ENCODE measurements around the gene CTH. TPM values are rescaled to one million over a fixed set of nuclear protein-coding genes. Genes with fewer than 3 reads are reported as not detected.

The CTH gene
- total and polyA plus RNA-seq, 2 donors (not counting 1 experiment from before 2014, with no cell fraction given), result 2.6 to 9.7 TPM

- Histone ChIP-seq H3K27ac (ENCODE audit: insufficient read depth, low read length) (no peak overlapping the region), H3K4me2 (ENCODE audit: extremely low read depth, insufficient read depth, low read length) (no peak overlapping the region), H2AFZ (ENCODE audit: low read length) (no peak overlapping the region), H3K9me3 (ENCODE audit: control insufficient read depth, insufficient read depth, low read depth, low read length) (no peaks in the 10 kb centered on the region), H3K4me1 (ENCODE audit: control insufficient read depth, extremely low read depth, insufficient read depth, low read length) (no peaks in the 10 kb centered on the region), H3K79me2 (ENCODE audit: control insufficient read depth, insufficient read depth, low read length) (no peaks in the 10 kb centered on the region), H4K20me1 (ENCODE audit: control insufficient read depth, extremely low read depth, insufficient read depth, low read length) (no peaks in the 10 kb centered on the region), H3K36me3 (ENCODE audit: control insufficient read depth, insufficient read depth, low read length) (no peaks in the 10 kb centered on the region), H3K27me3 (ENCODE audit: control insufficient read depth, insufficient read depth, low read length) (no peaks in the 10 kb centered on the region), H3K4me3 (replicated peaks in 1 of 4; ENCODE audit: control extremely low read depth in 1 of 4, insufficient read depth in 1 of 4, low read depth in 3 of 4, low read length in 4 of 4) (no peak overlapping the region), H3K9ac (ENCODE audit: insufficient read depth, low read length) (no peak overlapping the region)
- DNase-seq (ENCODE audit: low read depth in 2 of 2), result no peak
- TF ChIP-seq, protein P1, sequence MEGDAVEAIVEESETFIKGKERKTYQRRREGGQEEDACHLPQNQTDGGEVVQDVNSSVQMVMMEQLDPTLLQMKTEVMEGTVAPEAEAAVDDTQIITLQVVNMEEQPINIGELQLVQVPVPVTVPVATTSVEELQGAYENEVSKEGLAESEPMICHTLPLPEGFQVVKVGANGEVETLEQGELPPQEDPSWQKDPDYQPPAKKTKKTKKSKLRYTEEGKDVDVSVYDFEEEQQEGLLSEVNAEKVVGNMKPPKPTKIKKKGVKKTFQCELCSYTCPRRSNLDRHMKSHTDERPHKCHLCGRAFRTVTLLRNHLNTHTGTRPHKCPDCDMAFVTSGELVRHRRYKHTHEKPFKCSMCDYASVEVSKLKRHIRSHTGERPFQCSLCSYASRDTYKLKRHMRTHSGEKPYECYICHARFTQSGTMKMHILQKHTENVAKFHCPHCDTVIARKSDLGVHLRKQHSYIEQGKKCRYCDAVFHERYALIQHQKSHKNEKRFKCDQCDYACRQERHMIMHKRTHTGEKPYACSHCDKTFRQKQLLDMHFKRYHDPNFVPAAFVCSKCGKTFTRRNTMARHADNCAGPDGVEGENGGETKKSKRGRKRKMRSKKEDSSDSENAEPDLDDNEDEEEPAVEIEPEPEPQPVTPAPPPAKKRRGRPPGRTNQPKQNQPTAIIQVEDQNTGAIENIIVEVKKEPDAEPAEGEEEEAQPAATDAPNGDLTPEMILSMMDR (conservative IDR thresholded peaks at IDR 0.05 in 1 of 2, IDR thresholded peaks at IDR 0.05 in 1 of 2; ENCODE audit: low read depth in 1 of 2, low read length in 2 of 2), result no peak
- TF ChIP-seq EZH2 (IDR thresholded peaks at IDR 0.05; ENCODE audit: low read length, missing control alignments), result no peak
These were observed 23.6 kb upstream of the CTH start for GRCh38 chr1:70387507-70387906.

DNA sequence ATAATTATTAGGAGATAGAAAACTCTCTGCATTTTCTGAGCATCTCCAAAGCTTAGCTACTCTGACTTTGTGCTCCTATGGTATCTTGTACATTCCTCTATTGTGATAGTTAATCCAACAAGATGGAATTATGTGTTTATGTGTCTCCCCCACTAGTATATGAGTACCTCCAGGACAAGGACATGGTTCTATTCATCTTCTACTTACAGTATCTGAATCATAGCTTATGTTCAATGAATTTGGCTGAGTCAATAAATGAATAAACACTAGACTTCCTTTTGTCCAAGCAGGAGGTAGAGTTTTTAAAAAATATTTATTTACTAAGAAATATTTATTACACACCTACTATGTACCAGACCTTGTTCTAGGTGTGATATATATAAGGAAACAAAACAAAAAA lies 18.4 kb upstream of the CTH start:
- no peak overlapping the region for H2AFZ ChIP-seq (ENCODE audit: low read length)
- H4K20me1 ChIP-seq (ENCODE audit: control insufficient read depth, extremely low read depth, insufficient read depth, low read length), result no peaks in the 10 kb centered on the region
- no peak overlapping the region for H3K4me2 ChIP-seq (ENCODE audit: extremely low read depth, insufficient read depth, low read length)
- H3K27me3 ChIP-seq (ENCODE audit: control insufficient read depth, insufficient read depth, low read length), result no peaks in the 10 kb centered on the region
- H3K36me3 ChIP-seq (ENCODE audit: control insufficient read depth, insufficient read depth, low read length), result no peaks in the 10 kb centered on the region
- H3K4me3 ChIP-seq (replicated peaks in 1 of 4; ENCODE audit: control extremely low read depth in 1 of 4, insufficient read depth in 1 of 4, low read depth in 3 of 4, low read length in 4 of 4), result no peak overlapping the region
- TF ChIP-seq, protein P1 (conservative IDR thresholded peaks at IDR 0.05 in 1 of 2, IDR thresholded peaks at IDR 0.05 in 1 of 2; ENCODE audit: low read depth in 1 of 2, low read length in 2 of 2), result no peak
- no peak for TF ChIP-seq EZH2 (IDR thresholded peaks at IDR 0.05; ENCODE audit: low read length, missing control alignments)
- H3K79me2 ChIP-seq (ENCODE audit: control insufficient read depth, insufficient read depth, low read length), result no peaks in the 10 kb centered on the region
- no peak overlapping the region for H3K27ac ChIP-seq (ENCODE audit: insufficient read depth, low read length)
- no peaks in the 10 kb centered on the region for H3K4me1 ChIP-seq (ENCODE audit: control insufficient read depth, extremely low read depth, insufficient read depth, low read length)
- no peaks in the 10 kb centered on the region for H3K9me3 ChIP-seq (ENCODE audit: control insufficient read depth, insufficient read depth, low read depth, low read length)
- no peak for DNase-seq (ENCODE audit: low read depth in 2 of 2)
- H3K9ac ChIP-seq (ENCODE audit: insufficient read depth, low read length), result no peak overlapping the region

DNA sequence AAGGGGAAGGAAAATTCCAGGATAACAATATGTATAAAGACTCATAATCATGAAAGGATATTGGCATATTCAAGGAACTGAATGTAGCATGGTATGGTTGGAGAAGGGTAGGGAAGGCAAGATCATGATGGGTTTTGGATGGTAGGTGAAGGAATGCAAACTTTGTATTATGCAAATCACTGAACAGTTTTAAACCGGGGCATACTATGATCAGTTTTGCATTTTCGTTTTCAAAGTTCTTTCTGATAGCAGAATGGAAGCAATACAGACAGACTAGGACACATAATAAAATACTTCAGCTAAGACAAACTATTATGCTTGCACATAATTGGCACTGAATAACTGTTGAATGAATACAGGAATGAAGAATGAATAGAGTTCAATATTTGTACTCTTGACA lies 14.5 kb upstream of the CTH start:
- H3K9ac ChIP-seq (ENCODE audit: insufficient read depth, low read length), result no peak overlapping the region

More for the DNA sequence above, 14.5 kb upstream of the CTH start:
- no peaks in the 10 kb centered on the region for H3K4me1 ChIP-seq (ENCODE audit: control insufficient read depth, extremely low read depth, insufficient read depth, low read length)
- H3K27me3 ChIP-seq (ENCODE audit: control insufficient read depth, insufficient read depth, low read length), result no peaks in the 10 kb centered on the region
- H3K36me3 ChIP-seq (ENCODE audit: control insufficient read depth, insufficient read depth, low read length), result no peaks in the 10 kb centered on the region
- no peaks in the 10 kb centered on the region for H3K9me3 ChIP-seq (ENCODE audit: control insufficient read depth, insufficient read depth, low read depth, low read length)
- no peak overlapping the region for H3K4me3 ChIP-seq (replicated peaks in 1 of 4; ENCODE audit: control extremely low read depth in 1 of 4, insufficient read depth in 1 of 4, low read depth in 3 of 4, low read length in 4 of 4)
- DNase-seq (ENCODE audit: low read depth in 2 of 2), result no peak
- H3K27ac ChIP-seq (ENCODE audit: insufficient read depth, low read length), result no peak overlapping the region
- no peaks in the 10 kb centered on the region for H3K79me2 ChIP-seq (ENCODE audit: control insufficient read depth, insufficient read depth, low read length)
- TF ChIP-seq EZH2 (IDR thresholded peaks at IDR 0.05; ENCODE audit: low read length, missing control alignments), result no peak
- TF ChIP-seq, protein P1 (conservative IDR thresholded peaks at IDR 0.05 in 1 of 2, IDR thresholded peaks at IDR 0.05 in 1 of 2; ENCODE audit: low read depth in 1 of 2, low read length in 2 of 2), result no peak
- no peaks in the 10 kb centered on the region for H4K20me1 ChIP-seq (ENCODE audit: control insufficient read depth, extremely low read depth, insufficient read depth, low read length)
- H3K4me2 ChIP-seq (ENCODE audit: extremely low read depth, insufficient read depth, low read length), result no peak overlapping the region
- H2AFZ ChIP-seq (ENCODE audit: low read length), result no peak overlapping the region

All from fibroblast of lung (primary cell).